HG02870 (cell line): ENCODE results near the gene ATP11C.
A peak's percentile ranks its signal among the peaks of the same experiment; 100 is the strongest.
"Not testable (repeated sequence)": the region's sequence is repeated elsewhere in the genome, so short reads cannot be mapped to it uniquely, and the experiment has no call there.

Experiments
- ATAC-seq: cut with Tn5 transposase; IDR thresholded peaks from one replicate; pipeline ENCODE4 v1.9.1; 2021; ENCODE audit warnings: mild to moderate bottlenecking, moderate library complexity; ENCODE audit not compliant: unreplicated experiment

The ATP11C gene

GRCh38 chrX:139932901-139933796 is at the start of gene ATP11C:
Gene ATP11C, minus strand, starts transcription at chrX:139933053. Its CDS starts 1,011 bp downstream, at chrX:139932042.
- ATAC-seq = peak; percentile 69

- no peak for ATAC-seq
Measured at GRCh38 chrX:139974471-139974870, 41.6 kb upstream of the ATP11C start.

GRCh38 chrX:139972629-139973624 is 40.1 kb upstream of the ATP11C start:
- no peak for ATAC-seq

- ATAC-seq = no peak
Measured at GRCh38 chrX:139972113-139972512, 39.3 kb upstream of the ATP11C start.

GRCh38 chrX:139971394-139971749 is 38.5 kb upstream of the ATP11C start:
- ATAC-seq = no peak

- ATAC-seq = no peak
Measured at GRCh38 chrX:139969286-139969685, 36.4 kb upstream of the ATP11C start.

GRCh38 chrX:139967750-139968149 is 34.9 kb upstream of the ATP11C start:
- ATAC-seq = no peak

GRCh38 chrX:139967300-139967699 is 34.4 kb upstream of the ATP11C start:
- no peak for ATAC-seq

GRCh38 chrX:139966159-139966558 is 33.3 kb upstream of the ATP11C start:
- not testable (repeated sequence) for ATAC-seq

- ATAC-seq = no peak
Measured at GRCh38 chrX:139965421-139965820, 32.6 kb upstream of the ATP11C start, which contains the start of gene CXorf66. Gene CXorf66, minus strand, starts transcription at chrX:139965521. Its CDS starts 25 bp downstream, at chrX:139965496.

- not testable (repeated sequence) for ATAC-seq
Measured at GRCh38 chrX:139961091-139961490, 28.2 kb upstream of the ATP11C start.

GRCh38 chrX:139949703-139950102 is 16.9 kb upstream of the ATP11C start:
- ATAC-seq = no peak

- no peak for ATAC-seq
Measured at GRCh38 chrX:139945075-139945474, 12.2 kb upstream of the ATP11C start.

- ATAC-seq = no peak
Measured at GRCh38 chrX:139936259-139936658, 3.4 kb upstream of the ATP11C start.

- no peak for ATAC-seq
Measured at GRCh38 chrX:139933904-139934303, 1.1 kb upstream of the ATP11C start.

- ATAC-seq = peak; percentile 32
Measured at GRCh38 chrX:139932073-139932900, 566 bp downstream of the ATP11C start.

GRCh38 chrX:139931646-139932072 is 1.2 kb downstream of the ATP11C start:
- no peak for ATAC-seq

GRCh38 chrX:139930916-139931645 is 1.8 kb downstream of the ATP11C start:
- no peak for ATAC-seq

GRCh38 chrX:139930401-139930800 is 2.5 kb downstream of the ATP11C start:
- ATAC-seq = no peak

- ATAC-seq = no peak
Measured at GRCh38 chrX:139929876-139930275, 3.0 kb downstream of the ATP11C start.
